ENCODE data around the gene KCNIP2. TPM values are rescaled to one million over a fixed set of nuclear protein-coding genes. Genes with fewer than 3 reads are reported as not detected.

The KCNIP2 gene
- total RNA-seq, 1 experiment from 2014 or later: 8.5 TPM

DNA sequence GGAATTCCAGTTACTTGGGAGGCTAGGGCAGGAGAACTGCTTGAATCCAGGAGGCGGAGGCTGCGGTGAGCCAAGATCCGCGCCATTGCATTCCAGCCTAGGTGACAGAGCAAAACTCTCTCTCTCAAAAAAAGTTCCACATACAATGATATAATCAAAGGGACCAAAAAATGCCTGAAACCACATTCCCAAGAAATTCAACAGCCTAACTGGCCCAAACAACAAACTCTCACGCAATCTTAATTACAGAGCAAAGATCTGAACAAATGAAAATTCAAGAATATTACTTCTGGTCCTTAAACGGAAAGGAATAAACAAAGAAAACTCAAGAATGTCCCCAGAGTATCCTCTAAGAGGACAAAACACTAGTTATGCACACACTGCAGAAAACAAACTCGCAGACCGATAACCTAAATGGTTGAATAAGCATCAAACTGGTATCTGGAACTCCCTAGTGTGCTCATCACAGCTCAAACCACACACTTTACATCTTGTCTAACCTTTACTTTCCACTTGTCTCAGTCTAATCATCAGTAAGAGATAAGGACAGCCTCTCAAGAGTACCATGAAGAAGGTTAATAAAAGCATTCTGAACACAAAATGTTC is 29.0 kb downstream of the KCNIP2 start:
- DNase-seq (ENCODE audit: low read depth, low spot score): no peak
- Histone ChIP-seq H3K4me3 (replicated peaks in 1 of 2; ENCODE audit: low read depth in 1 of 2, low read length in 2 of 2) (no peak overlapping the region), H3K9ac (ENCODE audit: low read length) (no peak overlapping the region), H2AFZ (ENCODE audit: low read depth, low read length, poor library complexity, severe bottlenecking) (no peak overlapping the region), H3K36me3 (ENCODE audit: control insufficient read depth in 1 of 2, insufficient read depth in 2 of 2, low read length in 2 of 2) (peaks cover 33 to 39% of the 10 kb centered on the region in 2 experiments), H3K9me2 (ENCODE audit: insufficient read depth) (no peaks in the 10 kb centered on the region), H3K27ac (ENCODE audit: low read depth, low read length) (no peak overlapping the region), H3K9me3 (ENCODE audit: control insufficient read depth in 1 of 2, insufficient read depth in 1 of 2, low read depth in 1 of 2, low read length in 2 of 2) (no peaks in the 10 kb centered on the region), H4K20me1 (ENCODE audit: insufficient read depth) (peaks cover 32% of the 10 kb centered on the region; the same call in 1 of the 2 replicates), H3K4me2 (ENCODE audit: low read length) (no peak overlapping the region), H3K4me1 (ENCODE audit: control insufficient read depth in 1 of 2, insufficient read depth in 2 of 2, low read length in 2 of 2) (peaks cover 14 to 25% of the 10 kb centered on the region in 2 experiments), H3K79me2 (ENCODE audit: insufficient read depth, low read length) (peaks cover 95% of the 10 kb centered on the region), H3K27me3 (ENCODE audit: insufficient read depth, low read length) (no peaks in the 10 kb centered on the region)
- TSS peak; percentile 2 for BruUV-seq (replicated peaks)
- ChIA-PET POLR2A (no interaction called here), RAD21 (ENCODE audit: low non-redundant PET in 1 of 2, low total read pairs in 2 of 2, uncharacterized antibody in 2 of 2, unreplicated experiment in 2 of 2) (no interaction called here), CTCF (no interaction called here)
- TF ChIP-seq SP1 (IDR thresholded peaks at IDR 0.05; ENCODE audit: low read depth): no peak
- TF ChIP-seq YY1 (IDR thresholded peaks at IDR 0.05; ENCODE audit: extremely low read depth, insufficient replicate concordance, low read depth, low read length): no peak
- TF ChIP-seq, protein P1, sequence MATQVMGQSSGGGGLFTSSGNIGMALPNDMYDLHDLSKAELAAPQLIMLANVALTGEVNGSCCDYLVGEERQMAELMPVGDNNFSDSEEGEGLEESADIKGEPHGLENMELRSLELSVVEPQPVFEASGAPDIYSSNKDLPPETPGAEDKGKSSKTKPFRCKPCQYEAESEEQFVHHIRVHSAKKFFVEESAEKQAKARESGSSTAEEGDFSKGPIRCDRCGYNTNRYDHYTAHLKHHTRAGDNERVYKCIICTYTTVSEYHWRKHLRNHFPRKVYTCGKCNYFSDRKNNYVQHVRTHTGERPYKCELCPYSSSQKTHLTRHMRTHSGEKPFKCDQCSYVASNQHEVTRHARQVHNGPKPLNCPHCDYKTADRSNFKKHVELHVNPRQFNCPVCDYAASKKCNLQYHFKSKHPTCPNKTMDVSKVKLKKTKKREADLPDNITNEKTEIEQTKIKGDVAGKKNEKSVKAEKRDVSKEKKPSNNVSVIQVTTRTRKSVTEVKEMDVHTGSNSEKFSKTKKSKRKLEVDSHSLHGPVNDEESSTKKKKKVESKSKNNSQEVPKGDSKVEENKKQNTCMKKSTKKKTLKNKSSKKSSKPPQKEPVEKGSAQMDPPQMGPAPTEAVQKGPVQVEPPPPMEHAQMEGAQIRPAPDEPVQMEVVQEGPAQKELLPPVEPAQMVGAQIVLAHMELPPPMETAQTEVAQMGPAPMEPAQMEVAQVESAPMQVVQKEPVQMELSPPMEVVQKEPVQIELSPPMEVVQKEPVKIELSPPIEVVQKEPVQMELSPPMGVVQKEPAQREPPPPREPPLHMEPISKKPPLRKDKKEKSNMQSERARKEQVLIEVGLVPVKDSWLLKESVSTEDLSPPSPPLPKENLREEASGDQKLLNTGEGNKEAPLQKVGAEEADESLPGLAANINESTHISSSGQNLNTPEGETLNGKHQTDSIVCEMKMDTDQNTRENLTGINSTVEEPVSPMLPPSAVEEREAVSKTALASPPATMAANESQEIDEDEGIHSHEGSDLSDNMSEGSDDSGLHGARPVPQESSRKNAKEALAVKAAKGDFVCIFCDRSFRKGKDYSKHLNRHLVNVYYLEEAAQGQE (IDR thresholded peaks at IDR 0.05; ENCODE audit: low read depth): no peak
- TF ChIP-seq, protein P2, sequence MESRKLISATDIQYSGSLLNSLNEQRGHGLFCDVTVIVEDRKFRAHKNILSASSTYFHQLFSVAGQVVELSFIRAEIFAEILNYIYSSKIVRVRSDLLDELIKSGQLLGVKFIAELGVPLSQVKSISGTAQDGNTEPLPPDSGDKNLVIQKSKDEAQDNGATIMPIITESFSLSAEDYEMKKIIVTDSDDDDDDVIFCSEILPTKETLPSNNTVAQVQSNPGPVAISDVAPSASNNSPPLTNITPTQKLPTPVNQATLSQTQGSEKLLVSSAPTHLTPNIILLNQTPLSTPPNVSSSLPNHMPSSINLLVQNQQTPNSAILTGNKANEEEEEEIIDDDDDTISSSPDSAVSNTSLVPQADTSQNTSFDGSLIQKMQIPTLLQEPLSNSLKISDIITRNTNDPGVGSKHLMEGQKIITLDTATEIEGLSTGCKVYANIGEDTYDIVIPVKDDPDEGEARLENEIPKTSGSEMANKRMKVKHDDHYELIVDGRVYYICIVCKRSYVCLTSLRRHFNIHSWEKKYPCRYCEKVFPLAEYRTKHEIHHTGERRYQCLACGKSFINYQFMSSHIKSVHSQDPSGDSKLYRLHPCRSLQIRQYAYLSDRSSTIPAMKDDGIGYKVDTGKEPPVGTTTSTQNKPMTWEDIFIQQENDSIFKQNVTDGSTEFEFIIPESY (IDR thresholded peaks at IDR 0.05; ENCODE audit: extremely low read depth, insufficient replicate concordance, low read length): no peak
- no peak for TF ChIP-seq SRF (IDR thresholded peaks at IDR 0.05; ENCODE audit: low read depth)
- no peak for TF ChIP-seq ZNF274 (IDR thresholded peaks at IDR 0.05; ENCODE audit: low read depth, low read length)
- TF ChIP-seq POLR2AphosphoS5 (IDR thresholded peaks at IDR 0.05; ENCODE audit: low read depth, low read length): no peak
- TF ChIP-seq ELF1 (IDR thresholded peaks at IDR 0.05; ENCODE audit: borderline replicate concordance, low read depth): no peak
- TF ChIP-seq CEBPB (IDR thresholded peaks at IDR 0.05; ENCODE audit: low read depth): no peak
- no peak for TF ChIP-seq TCF7L2 (IDR thresholded peaks at IDR 0.05; ENCODE audit: borderline replicate concordance, extremely low read depth, insufficient read depth, insufficient read length)
- TF ChIP-seq, protein P3, sequence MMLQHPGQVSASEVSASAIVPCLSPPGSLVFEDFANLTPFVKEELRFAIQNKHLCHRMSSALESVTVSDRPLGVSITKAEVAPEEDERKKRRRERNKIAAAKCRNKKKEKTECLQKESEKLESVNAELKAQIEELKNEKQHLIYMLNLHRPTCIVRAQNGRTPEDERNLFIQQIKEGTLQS (IDR thresholded peaks at IDR 0.05): no peak
- no peak for TF ChIP-seq EZH2phosphoT487 (IDR thresholded peaks at IDR 0.05; ENCODE audit: borderline replicate concordance)
- no peak for TF ChIP-seq JUND (IDR thresholded peaks at IDR 0.05)
- no peak for TF ChIP-seq EZH2 (IDR thresholded peaks at IDR 0.05)
- no peak for TF ChIP-seq POLR2A (IDR thresholded peaks at IDR 0.05; ENCODE audit: borderline replicate concordance, extremely low read depth, insufficient read depth, insufficient read length)
- ATAC-seq: no peak
- intact Hi-C loops (cut with micrococcal nuclease): loop anchor here (5.0 kb wide), 1 partner anchor 32 kb away; the partner anchor contains the start of gene NPM3

Measured in HCT116 (cell line).